Measurements from ENCODE around the gene CAPN5. TPM values are rescaled to one million over a fixed set of nuclear protein-coding genes. Genes with fewer than 3 reads are reported as not detected.

The CAPN5 gene
- total and polyA plus RNA-seq, 2 of the 8 experiments (the other 6 are each of a cell fraction or from before 2014, with no cell fraction given): 21.5 to 22.4 TPM

GRCh38 chr11:77035039-77035438, 31.7 kb upstream of the CAPN5 start:
- no peak overlapping the region for H2BK120ac ChIP-seq (replicated peaks; ENCODE audit: low read depth, low read length)
- no peak overlapping the region for H2AFZ ChIP-seq (ENCODE audit: low read length)
- no peak overlapping the region for H2BK12ac ChIP-seq (ENCODE audit: low read depth, low read length)
- H4K91ac ChIP-seq (replicated peaks; ENCODE audit: insufficient read length, low read length): no peak overlapping the region
- no peak overlapping the region for H2BK15ac ChIP-seq (ENCODE audit: low read length)
- no peak overlapping the region for H3K4me3 ChIP-seq (ENCODE audit: extremely low read depth in 1 of 4, insufficient read depth in 2 of 4, low read depth in 3 of 4, low read length in 4 of 4)
- no peak overlapping the region for H4K5ac ChIP-seq (ENCODE audit: insufficient read length, low read depth, low read length)
- no peak for DNase-seq (ENCODE audit: low read depth in 1 of 2, low spot score in 2 of 2)
- H3K18ac ChIP-seq (ENCODE audit: extremely low read depth, low read length): no peak overlapping the region
- 78% methylated on average over 2 of the region's 2 CpGs; no CpG with 5 or more reads in 1 of the 2 experiments for WGBS, 2 experiments (ENCODE audit: extremely low coverage in 1 of 2, insufficient coverage in 1 of 2, insufficient read length in 1 of 2, insufficient replicate concordance in 2 of 2, low coverage in 1 of 2, low lambda C conversion rate in 2 of 2, missing lambda C conversion rate in 1 of 2)
- H3K14ac ChIP-seq (ENCODE audit: insufficient read length): no peak overlapping the region
- FAIRE-seq: no peak
- H2BK20ac ChIP-seq (ENCODE audit: low read length): no peak overlapping the region
- no peaks in the 10 kb centered on the region for H4K20me1 ChIP-seq (replicated peaks in 1 of 2; ENCODE audit: control insufficient read depth in 1 of 2, insufficient read depth in 2 of 2, low read length in 2 of 2)
- H3K27me3 ChIP-seq (replicated peaks in 1 of 4; ENCODE audit: control insufficient read depth in 3 of 4, extremely low read depth in 1 of 4, insufficient read depth in 3 of 4, low read length in 3 of 4): peaks cover 3 to 17% (median 17%) of the 10 kb centered on the region in 4 experiments
- H3K79me1 ChIP-seq (ENCODE audit: low read depth, low read length): no peaks in the 10 kb centered on the region
- no peak overlapping the region for H3K27ac ChIP-seq (ENCODE audit: low read depth, low read length)
- POLR2A ChIA-PET (ENCODE audit: partially characterized antibody): no interaction called here
- CTCF ChIA-PET (ENCODE audit: partially characterized antibody): interaction anchor here (0.8 to 3.1 kb wide), 8 partner anchors 8 to 300 kb away, joined by 3 to 16 read pairs (median 8); no protein-coding TSS in a partner anchor
- no peak overlapping the region for H3K4ac ChIP-seq (replicated peaks; ENCODE audit: insufficient read length, low read depth, low read length)
- H3K23ac ChIP-seq (ENCODE audit: insufficient read length): no peak overlapping the region
- H3K9me3 ChIP-seq (ENCODE audit: insufficient read depth in 2 of 2, low read depth in 1 of 2, low read length in 1 of 2): peaks cover 0 to 2% of the 10 kb centered on the region in 2 experiments; a peak in 1 of 4 replicates
- H3K79me2 ChIP-seq (ENCODE audit: control insufficient read depth in 1 of 2, insufficient read depth in 2 of 2, low read length in 2 of 2): no peaks in the 10 kb centered on the region
- peaks cover 0 to 6% (median 5%) of the 10 kb centered on the region in 4 experiments for H3K4me1 ChIP-seq (replicated peaks in 1 of 4; ENCODE audit: control insufficient read depth in 3 of 4, insufficient read depth in 4 of 4, low read length in 3 of 4)
- H2BK5ac ChIP-seq (ENCODE audit: low read depth, low read length): no peak overlapping the region
- H3K23me2 ChIP-seq (ENCODE audit: low read depth, low read length): peaks cover 3% of the 10 kb centered on the region; the same call in 1 of the 2 replicates
- no peak overlapping the region for H3K9ac ChIP-seq (replicated peaks in 1 of 4; ENCODE audit: extremely low read depth in 1 of 4, low read depth in 3 of 4, low read length in 3 of 4)
- no peak overlapping the region for H3K56ac ChIP-seq (replicated peaks; ENCODE audit: insufficient read length, low read depth, low read length)
- no peak overlapping the region for H4K8ac ChIP-seq (ENCODE audit: extremely low read depth, insufficient read depth, low read length)
- H3K4me2 ChIP-seq (ENCODE audit: insufficient read depth in 1 of 2, low read depth in 2 of 2, low read length in 2 of 2): no peak overlapping the region
- H2AK5ac ChIP-seq (ENCODE audit: low read depth, low read length): no peak overlapping the region
- peaks cover 0 to under 1% (median 0%) of the 10 kb centered on the region in 4 experiments; a peak in 1 of 8 replicates for H3K36me3 ChIP-seq (ENCODE audit: control insufficient read depth in 2 of 4, insufficient read depth in 4 of 4, low read length in 3 of 4)
- no peak for TF ChIP-seq MAX (IDR thresholded peaks at IDR 0.05)
- no peak for TF ChIP-seq SAP30 (IDR thresholded peaks at IDR 0.05; ENCODE audit: insufficient read depth, insufficient replicate concordance, low read length)
- no peak for TF ChIP-seq POLR2A (IDR thresholded peaks at IDR 0.05; ENCODE audit: control extremely low read depth in 1 of 2, low read depth in 2 of 2, low read length in 2 of 2)
- no peak for TF ChIP-seq CBX5 (IDR thresholded peaks at IDR 0.05; ENCODE audit: low read depth, low read length)
- no peak for TF ChIP-seq EZH2 (IDR thresholded peaks at IDR 0.05; ENCODE audit: low read depth, low read length, severe bottlenecking)
- no peak for TF ChIP-seq MAFK (IDR thresholded peaks at IDR 0.05; ENCODE audit: low read depth, low read length)
- no peak for TF ChIP-seq TEAD4 (IDR thresholded peaks at IDR 0.05; ENCODE audit: low read depth, low read length)
- no peak for TF ChIP-seq HDAC6 (IDR thresholded peaks at IDR 0.05; ENCODE audit: low read depth, low read length)
- no peak for TF ChIP-seq GABPA (IDR thresholded peaks at IDR 0.05; ENCODE audit: borderline replicate concordance, insufficient read depth, low read length)
- TF ChIP-seq POU5F1 (IDR thresholded peaks at IDR 0.05; ENCODE audit: low read depth, low read length): no peak
- no peak for TF ChIP-seq E2F6 (IDR thresholded peaks at IDR 0.05)
- TF ChIP-seq CREB1 (IDR thresholded peaks at IDR 0.05): no peak
- no peak for TF ChIP-seq BACH1 (IDR thresholded peaks at IDR 0.05; ENCODE audit: low read length)
- TF ChIP-seq NANOG (IDR thresholded peaks at IDR 0.05; ENCODE audit: insufficient read depth, low read depth, low read length, poor library complexity, severe bottlenecking): no peak
